HepG2 (cell line): ENCODE measurements around the gene ZBTB46. TPM values are rescaled to one million over a fixed set of nuclear protein-coding genes. Genes with fewer than 3 reads are reported as not detected.

ENCODE experiments used
- ARID2 ChIP-seq: sonication (generic); formaldehyde crosslinking; IDR thresholded peaks from 2 replicates; pipeline ENCODE4 v1.8.1; 2022; ENCODE audit warnings: mild to moderate bottlenecking, missing genetic modification reagents, borderline replicate concordance
- CENPT ChIP-seq: sonication (generic); formaldehyde crosslinking; IDR thresholded peaks from 2 replicates; pipeline ENCODE4 v1.8.0; 2022; ENCODE audit warnings: low read depth, mild to moderate bottlenecking, moderate library complexity, missing genetic modification reagents
- HNF4A ChIP-seq: sonication (generic); formaldehyde crosslinking; IDR thresholded peaks from 2 replicates; pipeline ENCODE4 v1.4.0; 2020; ENCODE audit warnings: missing genetic modification reagents
- NR1H2 ChIP-seq: sonication (generic); formaldehyde crosslinking; IDR thresholded peaks from 2 replicates; pipeline ENCODE4 v1.8.1; 2022; ENCODE audit warnings: low read depth, missing genetic modification reagents, borderline replicate concordance
- NRL ChIP-seq: sonication (generic); formaldehyde crosslinking; IDR thresholded peaks from 2 replicates; pipeline ENCODE4 v1.5.0; 2020; ENCODE audit warnings: missing genetic modification reagents, mild to moderate bottlenecking, moderate library complexity, borderline replicate concordance
- PHB2 ChIP-seq: fragments of 450-650 bp; IDR thresholded peaks from 2 replicates; pipeline ENCODE4 v1.6.1; 2018; ENCODE audit not compliant: partially characterized antibody
- POGK ChIP-seq: sonication (generic); formaldehyde crosslinking; conservative IDR thresholded peaks from 2 replicates; pipeline ENCODE4 v1.8.0; 2022; ENCODE audit warnings: mild to moderate bottlenecking, moderate library complexity, missing genetic modification reagents
- SALL1 ChIP-seq: sonication (generic); formaldehyde crosslinking; IDR thresholded peaks from 2 replicates; pipeline ENCODE4 v1.8.0; 2022; ENCODE audit warnings: mild to moderate bottlenecking, missing genetic modification reagents
- TARDBP ChIP-seq: sonication (generic); formaldehyde crosslinking; IDR thresholded peaks from 2 replicates; pipeline ENCODE4 v1.8.0; 2022; ENCODE audit warnings: mild to moderate bottlenecking, missing genetic modification reagents
- TBL1XR1 ChIP-seq: fragments of 150-350 bp; IDR thresholded peaks from 2 replicates; pipeline ENCODE4 v1.6.1; 2014; ENCODE audit warnings: borderline replicate concordance, low read length; ENCODE audit not compliant: partially characterized antibody
- TEF ChIP-seq: sonication (generic); formaldehyde crosslinking; IDR thresholded peaks from 2 replicates; pipeline ENCODE4 v1.5.0; 2020; ENCODE audit warnings: missing genetic modification reagents
- THAP7 ChIP-seq: sonication (generic); formaldehyde crosslinking; IDR thresholded peaks from 2 replicates; pipeline ENCODE4 v1.8.1; 2023; ENCODE audit warnings: mild to moderate bottlenecking, missing genetic modification reagents
- TRAFD1 ChIP-seq: sonication (generic); formaldehyde crosslinking; IDR thresholded peaks from 2 replicates; pipeline ENCODE4 v1.5.1; 2020; ENCODE audit warnings: missing genetic modification reagents, mild to moderate bottlenecking, borderline replicate concordance
- XRCC5 ChIP-seq: fragments of 200-400 bp; formaldehyde crosslinking; optimal IDR thresholded peaks from 2 replicates; pipeline ENCODE3; 2017; ENCODE audit warnings: mild to moderate bottlenecking, low read length
- ZNF121 ChIP-seq: sonication (generic); formaldehyde crosslinking; IDR thresholded peaks from 2 replicates; pipeline ENCODE4 v1.5.0; 2020; ENCODE audit warnings: mild to moderate bottlenecking, missing genetic modification reagents
- ZNF362 ChIP-seq: sonication (generic); formaldehyde crosslinking; IDR thresholded peaks from 2 replicates; pipeline ENCODE4 v1.4.0; 2020; ENCODE audit warnings: missing genetic modification reagents, mild to moderate bottlenecking, borderline replicate concordance
- polyA plus RNA-seq, 8 experiments: library from polyadenylated mRNA; depleted of rRNA in 3 of 8; stranded (reverse) in 7 of 8; unstranded in 1 of 8; fragments of >200 nt; fragmentation: Illumina TruSeq in 4 of 8; extraction: Trizol in 4 of 8; gene quantifications; 2 replicates each; pipeline versions ENCODE4 v1.2.1 to v1.2.3, GENCODE V29; 2011 to 2016; ENCODE audit warnings: low read depth in 4 of 8, missing spikeins in 1 of 8, mixed read lengths in 1 of 8; ENCODE audit not compliant: insufficient read depth in 1 of 8
- total RNA-seq, 5 experiments: library from RNA; depleted of rRNA; stranded (reverse); fragments of >200 nt; fragmentation: Illumina TruSeq; extraction: Trizol; gene quantifications; 2 replicates each; pipeline ENCODE4 v1.2.3, GENCODE V29; 2016; ENCODE audit warnings: low read depth in 1 of 5
- TF ChIP-seq, protein P1 (sequence below): sonication (generic); formaldehyde crosslinking; IDR thresholded peaks from 2 replicates; pipeline ENCODE4 v1.5.0; 2020; ENCODE audit warnings: missing genetic modification reagents
- TF ChIP-seq, protein P2 (sequence below): sonication (generic); formaldehyde crosslinking; IDR thresholded peaks from 2 replicates; pipeline ENCODE4 v1.5.1; 2020; ENCODE audit warnings: mild to moderate bottlenecking, missing genetic modification reagents, borderline replicate concordance

The ZBTB46 gene
- total and polyA plus RNA-seq, 2 of the 13 experiments (the other 11 are each of a cell fraction or from before 2014, with no cell fraction given), result 1.6 to 13.5 TPM

- TF ChIP-seq ZNF362 (CRISPR knock-in tag) (0 out of 2 replicates have a peak, but pooled peaks have one; percentile 35), PHB2 (no peak), SALL1 (CRISPR knock-in tag) (peak; percentile 34), TARDBP (0 out of 2 replicates have a peak, but pooled peaks have one; percentile 45), ZNF121 (CRISPR knock-in tag) (peak; percentile 47; the same call in 1 of the 2 replicates), TRAFD1 (CRISPR knock-in tag) (0 out of 2 replicates have a peak, but pooled peaks have one; percentile 6), XRCC5 (peak; percentile 15), NRL (CRISPR knock-in tag) (peak; percentile 53; the same call in 1 of the 2 replicates), THAP7 (CRISPR knock-in tag) (0 out of 2 replicates have a peak, but pooled peaks have one; percentile 9), POGK (CRISPR knock-in tag) (peak; percentile 30; the same call in 1 of the 2 replicates), NR1H2 (CRISPR knock-in tag) (no peak), TBL1XR1 (no peak), TEF (CRISPR knock-in tag) (no peak), CENPT (no peak), ARID2 (0 out of 2 replicates have a peak, but pooled peaks have one; percentile 73), HNF4A (peak; percentile 17; the same call in 1 of the 2 replicates)
- TF ChIP-seq, protein P1, sequence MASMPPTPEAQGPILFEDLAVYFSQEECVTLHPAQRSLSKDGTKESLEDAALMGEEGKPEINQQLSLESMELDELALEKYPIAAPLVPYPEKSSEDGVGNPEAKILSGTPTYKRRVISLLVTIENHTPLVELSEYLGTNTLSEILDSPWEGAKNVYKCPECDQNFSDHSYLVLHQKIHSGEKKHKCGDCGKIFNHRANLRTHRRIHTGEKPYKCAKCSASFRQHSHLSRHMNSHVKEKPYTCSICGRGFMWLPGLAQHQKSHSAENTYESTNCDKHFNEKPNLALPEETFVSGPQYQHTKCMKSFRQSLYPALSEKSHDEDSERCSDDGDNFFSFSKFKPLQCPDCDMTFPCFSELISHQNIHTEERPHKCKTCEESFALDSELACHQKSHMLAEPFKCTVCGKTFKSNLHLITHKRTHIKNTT (CRISPR knock-in tag), result no peak
- TF ChIP-seq, protein P2, sequence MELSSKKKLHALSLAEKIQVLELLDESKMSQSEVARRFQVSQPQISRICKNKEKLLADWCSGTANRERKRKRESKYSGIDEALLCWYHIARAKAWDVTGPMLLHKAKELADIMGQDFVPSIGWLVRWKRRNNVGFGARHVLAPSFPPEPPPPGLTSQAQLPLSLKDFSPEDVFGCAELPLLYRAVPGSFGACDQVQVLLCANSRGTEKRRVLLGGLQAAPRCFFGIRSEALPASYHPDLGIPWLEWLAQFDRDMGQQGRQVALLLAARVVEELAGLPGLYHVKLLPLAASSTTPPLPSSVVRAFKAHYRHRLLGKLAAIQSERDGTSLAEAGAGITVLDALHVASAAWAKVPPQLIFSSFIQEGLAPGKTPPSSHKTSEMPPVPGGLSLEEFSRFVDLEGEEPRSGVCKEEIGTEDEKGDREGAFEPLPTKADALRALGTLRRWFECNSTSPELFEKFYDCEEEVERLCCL (CRISPR knock-in tag), result no peak
Measured at GRCh38 chr20:63855363-63856097, 24.5 kb upstream of the ZBTB46 start (continued).
